Ascending aorta (tissue), 2 donors: ENCODE data around the gene CLDN20. TPM values are rescaled to one million over a fixed set of nuclear protein-coding genes. Genes with fewer than 3 reads are reported as not detected.

Source experiments
- DNase-seq, 2 donors: peaks; one replicate each; pipeline ENCODE4 v3.0.0-alpha.2; 2019; ENCODE audit warnings: low spot score in 2 of 2
- H3K27ac ChIP-seq, 2 donors: fragments of 200-600 bp; sonication (generic); one replicate each; pipeline ENCODE4 v1.5.1; 2016 to 2017; ENCODE audit warnings: mild to moderate bottlenecking in 1 of 2
- H3K27me3 ChIP-seq: fragments of 200-600 bp; sonication (generic); one replicate; pipeline ENCODE4 v1.5.1; 2017
- H3K36me3 ChIP-seq, 2 donors: fragments of 200-600 bp; sonication (generic); one replicate each; pipeline ENCODE4 v1.5.1; 2016
- H3K4me1 ChIP-seq, 2 donors: fragments of 200-600 bp; sonication (generic); one replicate each; pipeline ENCODE4 v1.5.1; 2016 to 2017; ENCODE audit warnings: mild to moderate bottlenecking in 1 of 2
- H3K4me3 ChIP-seq, 2 donors: fragments of 200-600 bp; sonication (generic); one replicate each; pipeline ENCODE4 v1.5.1; 2016 to 2017; ENCODE audit warnings: mild to moderate bottlenecking in 1 of 2
- H3K9me3 ChIP-seq, 2 donors: fragments of 200-600 bp; sonication (generic); one replicate each; pipeline ENCODE4 v1.5.1; 2016
- intact Hi-C: fragments of 100-400 bp; cut with DNase I; formaldehyde crosslinking; loops from one replicate; pipeline ENCODE4 v1.15.1; 2023
- total RNA-seq: library from RNA; depleted of rRNA; stranded (reverse); fragments of >200 nt; gene quantifications from one replicate; pipeline ENCODE4 v1.1.0, GENCODE V29; 2016
- TF ChIP-seq, protein P1 (sequence below), 3 experiments: fragments of 200-600 bp in 2 of 3; fragments of 450-650 bp in 1 of 3; sonication (generic) in 2 of 3; IDR thresholded peaks; one replicate each; pipeline ENCODE4 v1.5.1; 2016 to 2019; ENCODE audit warnings: antibody characterized with exemption in 3 of 3, mild to moderate bottlenecking in 1 of 3, moderate library complexity in 1 of 3

Gene CLDN20
- total RNA-seq, 1 donor from 2014 or later: not detected

- intact Hi-C loops: no loop called here
- Histone ChIP-seq H3K36me3 (no peaks in the 10 kb centered on the region), H3K4me3 (no peak overlapping the region), H3K9me3 (no peaks in the 10 kb centered on the region), H3K27me3 (no peaks in the 10 kb centered on the region), H3K27ac (no peak overlapping the region), H3K4me1 (no peaks in the 10 kb centered on the region)
- DNase-seq: no peak
- TF ChIP-seq, protein P1, sequence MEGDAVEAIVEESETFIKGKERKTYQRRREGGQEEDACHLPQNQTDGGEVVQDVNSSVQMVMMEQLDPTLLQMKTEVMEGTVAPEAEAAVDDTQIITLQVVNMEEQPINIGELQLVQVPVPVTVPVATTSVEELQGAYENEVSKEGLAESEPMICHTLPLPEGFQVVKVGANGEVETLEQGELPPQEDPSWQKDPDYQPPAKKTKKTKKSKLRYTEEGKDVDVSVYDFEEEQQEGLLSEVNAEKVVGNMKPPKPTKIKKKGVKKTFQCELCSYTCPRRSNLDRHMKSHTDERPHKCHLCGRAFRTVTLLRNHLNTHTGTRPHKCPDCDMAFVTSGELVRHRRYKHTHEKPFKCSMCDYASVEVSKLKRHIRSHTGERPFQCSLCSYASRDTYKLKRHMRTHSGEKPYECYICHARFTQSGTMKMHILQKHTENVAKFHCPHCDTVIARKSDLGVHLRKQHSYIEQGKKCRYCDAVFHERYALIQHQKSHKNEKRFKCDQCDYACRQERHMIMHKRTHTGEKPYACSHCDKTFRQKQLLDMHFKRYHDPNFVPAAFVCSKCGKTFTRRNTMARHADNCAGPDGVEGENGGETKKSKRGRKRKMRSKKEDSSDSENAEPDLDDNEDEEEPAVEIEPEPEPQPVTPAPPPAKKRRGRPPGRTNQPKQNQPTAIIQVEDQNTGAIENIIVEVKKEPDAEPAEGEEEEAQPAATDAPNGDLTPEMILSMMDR (IDR thresholded peaks at IDR 0.05): no peak
Observed at GRCh38 chr6:155237613-155238012, 26.2 kb upstream of the CLDN20 start.

DNA sequence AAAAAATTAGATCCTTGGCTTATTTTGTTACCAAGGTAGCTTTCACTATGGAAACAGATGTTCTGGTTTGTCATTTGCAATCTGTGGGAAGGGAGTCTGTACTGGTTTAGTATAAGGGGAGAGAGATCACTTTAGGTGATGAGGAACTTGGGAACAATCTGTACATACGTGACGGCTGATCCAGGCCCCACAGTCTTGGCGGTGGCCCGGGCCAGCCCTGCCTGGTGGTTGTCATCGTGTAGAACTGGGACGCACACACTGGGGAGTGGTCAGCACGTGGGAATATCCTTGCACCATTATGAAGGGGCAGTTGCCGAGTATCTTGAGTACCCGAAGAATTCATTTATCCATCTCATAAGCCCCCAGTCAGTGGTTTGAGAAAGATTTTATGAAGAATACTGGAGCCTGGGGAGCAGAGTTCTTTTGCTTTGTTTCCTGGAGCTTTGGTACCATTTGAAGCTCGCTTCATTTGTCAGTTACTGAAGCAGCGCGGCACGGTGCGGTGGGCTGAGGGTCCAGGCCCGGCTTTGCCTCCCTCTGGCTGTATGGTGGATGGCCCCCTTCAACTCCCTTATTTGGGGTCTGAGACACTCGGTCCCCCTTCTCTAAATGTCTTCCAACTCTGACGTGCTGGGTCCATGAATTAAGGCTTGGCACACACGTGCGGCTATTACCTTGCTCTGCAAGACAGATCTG is 22.8 kb upstream of the CLDN20 start:
- Histone ChIP-seq H3K36me3 (no peaks in the 10 kb centered on the region), H3K4me3 (no peak overlapping the region), H3K27ac (no peak overlapping the region), H3K27me3 (no peaks in the 10 kb centered on the region), H3K4me1 (no peaks in the 10 kb centered on the region), H3K9me3 (no peaks in the 10 kb centered on the region)
- TF ChIP-seq, protein P1 (IDR thresholded peaks at IDR 0.05): no peak
- no peak for DNase-seq
- intact Hi-C loops: loop anchor here (10.0 kb wide), 1 partner anchor 376 kb away; no protein-coding TSS in a partner anchor

DNA sequence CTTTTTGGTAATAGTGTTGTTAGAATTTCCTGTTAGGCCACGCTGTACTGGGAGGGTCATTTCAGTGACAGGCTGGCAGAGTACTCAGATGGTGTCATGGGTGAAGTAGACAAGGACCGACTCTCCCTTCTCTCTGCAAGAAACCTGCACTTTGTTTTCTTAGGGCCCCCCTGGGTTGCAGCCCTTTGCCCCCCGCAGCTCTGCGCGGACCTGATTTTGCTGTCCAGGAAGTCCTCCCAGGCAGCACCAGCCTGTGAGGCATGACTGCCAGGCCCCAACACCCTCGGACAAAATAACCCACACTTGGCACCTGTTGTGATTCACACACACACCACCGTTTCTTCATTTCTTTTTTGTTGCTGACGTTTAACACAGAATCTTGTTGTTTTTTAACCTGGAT is 21.8 kb upstream of the CLDN20 start:
- TF ChIP-seq, protein P1 (IDR thresholded peaks at IDR 0.05): no peak
- no peak overlapping the region for H3K27ac ChIP-seq
- no peaks in the 10 kb centered on the region for H3K36me3 ChIP-seq
- no peaks in the 10 kb centered on the region for H3K27me3 ChIP-seq
- no peaks in the 10 kb centered on the region for H3K9me3 ChIP-seq
- DNase-seq: no peak
- H3K4me3 ChIP-seq: no peak overlapping the region
- H3K4me1 ChIP-seq: peaks cover 0 to 1% of the 10 kb centered on the region in 2 donors
- intact Hi-C loops: loop anchor here (10.0 kb wide), 1 partner anchor 377 kb away; no protein-coding TSS in a partner anchor

- H3K27ac ChIP-seq: no peak overlapping the region
- no peak overlapping the region for H3K4me3 ChIP-seq
- H3K9me3 ChIP-seq: no peaks in the 10 kb centered on the region
- no peak for DNase-seq
- TF ChIP-seq, protein P1 (IDR thresholded peaks at IDR 0.05): no peak
- peaks cover 0 to 16% of the 10 kb centered on the region in 2 donors for H3K4me1 ChIP-seq
- intact Hi-C loops: loop anchor here (10.0 kb wide), 1 partner anchor 380 kb away; no protein-coding TSS in a partner anchor
- H3K27me3 ChIP-seq: no peaks in the 10 kb centered on the region
- H3K36me3 ChIP-seq: no peaks in the 10 kb centered on the region
Observed at GRCh38 chr6:155244434-155244833, 19.4 kb upstream of the CLDN20 start.

GRCh38 chr6:155245193-155245592 is 18.6 kb upstream of the CLDN20 start:
- Histone ChIP-seq H3K9me3 (no peaks in the 10 kb centered on the region), H3K4me3 (no peak overlapping the region), H3K27ac (no peak overlapping the region), H3K4me1 (peaks cover 0 to 20% of the 10 kb centered on the region in 2 donors), H3K27me3 (no peaks in the 10 kb centered on the region), H3K36me3 (no peaks in the 10 kb centered on the region)
- TF ChIP-seq, protein P1 (IDR thresholded peaks at IDR 0.05): no peak
- DNase-seq: no peak
- intact Hi-C loops: loop anchor here (10.0 kb wide), 1 partner anchor 380 kb away; no protein-coding TSS in a partner anchor
